ENCODE results near the gene C2CD4C.
"Not testable (repeated sequence)": the region's sequence is repeated elsewhere in the genome, so short reads cannot be mapped to it uniquely, and the experiment has no call there.

The C2CD4C gene

GRCh38 chr19:450912-451481, 42.0 kb upstream of the C2CD4C start:
- not testable (repeated sequence) for H3K27ac ChIP-seq (ENCODE audit: low read depth, low read length); H3K4me3 ChIP-seq (ENCODE audit: low read depth in 1 of 5, low read length in 5 of 5); H3K4me1 ChIP-seq (ENCODE audit: control insufficient read depth in 5 of 5, insufficient read depth in 5 of 5, low read length in 5 of 5); H3K36me3 ChIP-seq (ENCODE audit: control insufficient read depth in 5 of 5, insufficient read depth in 5 of 5, low read length in 5 of 5); H3K27me3 ChIP-seq (ENCODE audit: control insufficient read depth in 5 of 5, insufficient read depth in 4 of 5, low read length in 5 of 5); H3K9me3 ChIP-seq (ENCODE audit: control insufficient read depth in 5 of 5, low read length in 5 of 5); H3K9ac ChIP-seq (ENCODE audit: low read length in 5 of 5)

GRCh38 chr19:449916-450315, 41.0 kb upstream of the C2CD4C start:
- Histone ChIP-seq H3K27me3 (ENCODE audit: control insufficient read depth in 5 of 5, insufficient read depth in 4 of 5, low read length in 5 of 5) (no peaks in the 10 kb centered on the region), H3K4me1 (ENCODE audit: control insufficient read depth in 5 of 5, insufficient read depth in 5 of 5, low read length in 5 of 5) (peaks cover 0 to 10% (median 0%) of the 10 kb centered on the region in 5 donors), H3K9ac (ENCODE audit: low read length in 5 of 5) (no peak overlapping the region), H3K4me3 (ENCODE audit: low read depth in 1 of 5, low read length in 5 of 5) (no peak overlapping the region), H3K36me3 (ENCODE audit: control insufficient read depth in 5 of 5, insufficient read depth in 5 of 5, low read length in 5 of 5) (peaks cover 0 to 4% (median 0%) of the 10 kb centered on the region in 5 donors), H3K27ac (ENCODE audit: low read depth, low read length) (no peak overlapping the region), H3K9me3 (ENCODE audit: control insufficient read depth in 5 of 5, low read length in 5 of 5) (peaks cover 0 to 4% (median 0%) of the 10 kb centered on the region in 5 donors)

- Histone ChIP-seq H3K27me3 (ENCODE audit: control insufficient read depth in 5 of 5, insufficient read depth in 4 of 5, low read length in 5 of 5) (no peaks in the 10 kb centered on the region), H3K27ac (ENCODE audit: low read depth, low read length) (no peak overlapping the region), H3K9me3 (ENCODE audit: control insufficient read depth in 5 of 5, low read length in 5 of 5) (peaks cover 0 to 4% (median 0%) of the 10 kb centered on the region in 5 donors), H3K4me1 (ENCODE audit: control insufficient read depth in 5 of 5, insufficient read depth in 5 of 5, low read length in 5 of 5) (peaks cover 0 to 10% (median 0%) of the 10 kb centered on the region in 5 donors), H3K4me3 (ENCODE audit: low read depth in 1 of 5, low read length in 5 of 5) (no peak overlapping the region), H3K9ac (ENCODE audit: low read length in 5 of 5) (no peak overlapping the region), H3K36me3 (ENCODE audit: control insufficient read depth in 5 of 5, insufficient read depth in 5 of 5, low read length in 5 of 5) (peaks cover 0 to 3% (median 0%) of the 10 kb centered on the region in 5 donors)
Observed at GRCh38 chr19:447816-448560, 39.0 kb upstream of the C2CD4C start.

GRCh38 chr19:447064-447426, 38.1 kb upstream of the C2CD4C start:
- H3K9me3 ChIP-seq (ENCODE audit: control insufficient read depth in 5 of 5, low read length in 5 of 5): peaks cover 0 to 4% (median 0%) of the 10 kb centered on the region in 5 donors
- peaks cover 0 to 3% (median 0%) of the 10 kb centered on the region in 5 donors for H3K36me3 ChIP-seq (ENCODE audit: control insufficient read depth in 5 of 5, insufficient read depth in 5 of 5, low read length in 5 of 5)
- H3K4me3 ChIP-seq (ENCODE audit: low read depth in 1 of 5, low read length in 5 of 5): no peak overlapping the region
- peaks cover 0 to 10% (median 0%) of the 10 kb centered on the region in 5 donors for H3K4me1 ChIP-seq (ENCODE audit: control insufficient read depth in 5 of 5, insufficient read depth in 5 of 5, low read length in 5 of 5)
- H3K27ac ChIP-seq (ENCODE audit: low read depth, low read length): no peak overlapping the region
- H3K27me3 ChIP-seq (ENCODE audit: control insufficient read depth in 5 of 5, insufficient read depth in 4 of 5, low read length in 5 of 5): no peaks in the 10 kb centered on the region
- no peak overlapping the region for H3K9ac ChIP-seq (ENCODE audit: low read length in 5 of 5)

GRCh38 chr19:444677-445210, 35.8 kb upstream of the C2CD4C start:
- Histone ChIP-seq H3K9ac (ENCODE audit: low read length in 5 of 5) (no peak overlapping the region), H3K4me3 (ENCODE audit: low read depth in 1 of 5, low read length in 5 of 5) (no peak overlapping the region), H3K27ac (ENCODE audit: low read depth, low read length) (no peak overlapping the region), H3K4me1 (ENCODE audit: control insufficient read depth in 5 of 5, insufficient read depth in 5 of 5, low read length in 5 of 5) (peaks cover 0 to 20% (median 14%) of the 10 kb centered on the region in 5 donors), H3K36me3 (ENCODE audit: control insufficient read depth in 5 of 5, insufficient read depth in 5 of 5, low read length in 5 of 5) (peaks cover 0 to 3% (median 0%) of the 10 kb centered on the region in 5 donors), H3K27me3 (ENCODE audit: control insufficient read depth in 5 of 5, insufficient read depth in 4 of 5, low read length in 5 of 5) (no peaks in the 10 kb centered on the region), H3K9me3 (ENCODE audit: control insufficient read depth in 5 of 5, low read length in 5 of 5) (no peaks in the 10 kb centered on the region)

- Histone ChIP-seq H3K9ac (ENCODE audit: low read length in 5 of 5) (no peak overlapping the region), H3K4me3 (ENCODE audit: low read depth in 1 of 5, low read length in 5 of 5) (no peak overlapping the region), H3K27me3 (ENCODE audit: control insufficient read depth in 5 of 5, insufficient read depth in 4 of 5, low read length in 5 of 5) (no peaks in the 10 kb centered on the region), H3K4me1 (ENCODE audit: control insufficient read depth in 5 of 5, insufficient read depth in 5 of 5, low read length in 5 of 5) (peaks cover 0 to 16% (median 14%) of the 10 kb centered on the region in 5 donors), H3K36me3 (ENCODE audit: control insufficient read depth in 5 of 5, insufficient read depth in 5 of 5, low read length in 5 of 5) (peaks cover 0 to 7% (median 0%) of the 10 kb centered on the region in 5 donors), H3K27ac (ENCODE audit: low read depth, low read length) (no peak overlapping the region), H3K9me3 (ENCODE audit: control insufficient read depth in 5 of 5, low read length in 5 of 5) (no peaks in the 10 kb centered on the region)
Observed at GRCh38 chr19:443005-443404, 34.1 kb upstream of the C2CD4C start.

GRCh38 chr19:442085-442484, 33.1 kb upstream of the C2CD4C start:
- H3K9me3 ChIP-seq (ENCODE audit: control insufficient read depth in 5 of 5, low read length in 5 of 5): no peaks in the 10 kb centered on the region
- peaks cover 0 to 4% (median 0%) of the 10 kb centered on the region in 5 donors for H3K27me3 ChIP-seq (ENCODE audit: control insufficient read depth in 5 of 5, insufficient read depth in 4 of 5, low read length in 5 of 5)
- H3K27ac ChIP-seq (ENCODE audit: low read depth, low read length): no peak overlapping the region
- no peak overlapping the region for H3K9ac ChIP-seq (ENCODE audit: low read length in 5 of 5)
- peaks cover 0 to 10% (median under 1%) of the 10 kb centered on the region in 5 donors for H3K36me3 ChIP-seq (ENCODE audit: control insufficient read depth in 5 of 5, insufficient read depth in 5 of 5, low read length in 5 of 5)
- peaks cover 0 to 14% (median 10%) of the 10 kb centered on the region in 5 donors for H3K4me1 ChIP-seq (ENCODE audit: control insufficient read depth in 5 of 5, insufficient read depth in 5 of 5, low read length in 5 of 5)
- H3K4me3 ChIP-seq (ENCODE audit: low read depth in 1 of 5, low read length in 5 of 5): no peak overlapping the region

GRCh38 chr19:441213-441836, 32.4 kb upstream of the C2CD4C start:
- no peaks in the 10 kb centered on the region for H3K9me3 ChIP-seq (ENCODE audit: control insufficient read depth in 5 of 5, low read length in 5 of 5)
- H3K4me1 ChIP-seq (ENCODE audit: control insufficient read depth in 5 of 5, insufficient read depth in 5 of 5, low read length in 5 of 5): peaks cover 0 to 14% (median 10%) of the 10 kb centered on the region in 5 donors
- no peak overlapping the region for H3K27ac ChIP-seq (ENCODE audit: low read depth, low read length)
- no peak overlapping the region for H3K4me3 ChIP-seq (ENCODE audit: low read depth in 1 of 5, low read length in 5 of 5)
- no peak overlapping the region for H3K9ac ChIP-seq (ENCODE audit: low read length in 5 of 5)
- H3K36me3 ChIP-seq (ENCODE audit: control insufficient read depth in 5 of 5, insufficient read depth in 5 of 5, low read length in 5 of 5): peaks cover 0 to 14% (median 4%) of the 10 kb centered on the region in 5 donors
- peaks cover 0 to 9% (median 0%) of the 10 kb centered on the region in 5 donors for H3K27me3 ChIP-seq (ENCODE audit: control insufficient read depth in 5 of 5, insufficient read depth in 4 of 5, low read length in 5 of 5)

- Histone ChIP-seq H3K9me3 (ENCODE audit: control insufficient read depth in 5 of 5, low read length in 5 of 5) (no peaks in the 10 kb centered on the region), H3K36me3 (ENCODE audit: control insufficient read depth in 5 of 5, insufficient read depth in 5 of 5, low read length in 5 of 5) (peaks cover 0 to 14% (median 4%) of the 10 kb centered on the region in 5 donors), H3K27me3 (ENCODE audit: control insufficient read depth in 5 of 5, insufficient read depth in 4 of 5, low read length in 5 of 5) (peaks cover 0 to 9% (median 0%) of the 10 kb centered on the region in 5 donors), H3K27ac (ENCODE audit: low read depth, low read length) (no peak overlapping the region), H3K9ac (ENCODE audit: low read length in 5 of 5) (no peak overlapping the region), H3K4me1 (ENCODE audit: control insufficient read depth in 5 of 5, insufficient read depth in 5 of 5, low read length in 5 of 5) (peaks cover 0 to 14% (median 10%) of the 10 kb centered on the region in 5 donors), H3K4me3 (ENCODE audit: low read depth in 1 of 5, low read length in 5 of 5) (no peak overlapping the region)
Observed at GRCh38 chr19:440391-441212, 31.7 kb upstream of the C2CD4C start.

All from subcutaneous abdominal adipose tissue (tissue), 5 donors.